NT2/D1 (cell line): ENCODE data around the gene CABLES1.

Source experiments
- SUZ12 ChIP-seq: IDR thresholded peaks from 2 replicates; pipeline ENCODE4 v1.6.1; 2011; ENCODE audit not compliant: insufficient read length, insufficient read depth; ENCODE audit errors: extremely low read depth
- YY1 ChIP-seq: IDR thresholded peaks from 2 replicates; pipeline ENCODE4 v1.6.1; 2011; ENCODE audit not compliant: insufficient read length, insufficient read depth
- ZNF274 ChIP-seq: IDR thresholded peaks from 2 replicates; pipeline ENCODE4 v1.6.1; 2011; ENCODE audit warnings: mild to moderate bottlenecking, low read depth, low read length

DNA sequence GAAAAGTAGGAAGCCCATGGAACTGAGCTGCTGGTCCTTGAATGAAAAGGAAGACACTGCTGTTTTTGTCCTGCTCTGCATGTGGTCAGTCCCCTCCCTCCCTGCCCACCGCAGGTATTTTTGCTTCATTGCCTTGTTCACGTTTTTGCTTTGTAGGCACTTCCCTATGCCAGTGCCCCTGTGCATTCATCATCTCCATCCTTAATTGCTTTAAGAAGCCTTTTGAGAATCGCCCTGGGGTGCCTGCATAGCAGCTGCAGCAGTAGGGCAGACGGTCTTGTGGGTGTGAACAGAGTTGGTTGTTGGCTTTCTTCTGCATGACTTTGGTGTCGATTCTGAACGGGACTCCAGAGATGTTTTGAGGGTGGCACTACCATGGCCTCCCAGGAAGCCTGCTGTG is 97.0 kb downstream of the CABLES1 start:
- TF ChIP-seq ZNF274 (no peak), YY1 (no peak), SUZ12 (no peak)
